Activated CD4-positive, alpha-beta T cell treated with anti-CD3 and anti-CD28 coated beads for 4 hours (primary cell): Measurements from ENCODE around the gene TBC1D25.

Experiments used
- DNase-seq, 2 donors: peaks; one replicate each; pipeline ENCODE4 v3.0.0-alpha.2; 2020

TBC1D25 gene

GRCh38 chrX:48539345-48540027 is at the start of gene TBC1D25:
Gene TBC1D25 (plus strand): TSS chrX:48539714. CDS start chrX:48539798, 84 bp downstream.
- peak; percentile 96 to 98 for DNase-seq

GRCh38 chrX:48489892-48490291 is 49.6 kb upstream of the TBC1D25 start:
- DNase-seq, result no peak

- DNase-seq, result no peak
These were observed 48.9 kb upstream of the TBC1D25 start for GRCh38 chrX:48490661-48491060.

DNA sequence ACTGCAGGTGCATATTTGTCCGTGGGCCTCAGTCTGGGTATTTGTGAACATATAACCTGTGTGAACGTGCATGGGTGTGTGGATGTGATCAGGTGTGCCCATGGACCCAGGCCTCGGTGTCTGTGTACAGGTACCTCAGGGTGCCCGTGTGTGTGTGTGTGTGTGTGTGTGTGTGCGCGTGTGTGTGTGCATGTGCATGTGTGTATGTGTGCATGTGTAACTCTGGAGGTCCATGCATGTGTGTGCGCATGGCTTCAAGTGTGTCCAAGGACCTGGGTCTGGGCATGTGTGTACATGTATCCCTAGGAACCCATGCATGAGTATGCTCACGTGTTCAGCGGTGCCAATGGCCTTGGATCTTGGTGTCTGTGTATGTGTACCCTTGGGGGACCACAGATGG is 47.7 kb upstream of the TBC1D25 start:
- no peak for DNase-seq

DNA sequence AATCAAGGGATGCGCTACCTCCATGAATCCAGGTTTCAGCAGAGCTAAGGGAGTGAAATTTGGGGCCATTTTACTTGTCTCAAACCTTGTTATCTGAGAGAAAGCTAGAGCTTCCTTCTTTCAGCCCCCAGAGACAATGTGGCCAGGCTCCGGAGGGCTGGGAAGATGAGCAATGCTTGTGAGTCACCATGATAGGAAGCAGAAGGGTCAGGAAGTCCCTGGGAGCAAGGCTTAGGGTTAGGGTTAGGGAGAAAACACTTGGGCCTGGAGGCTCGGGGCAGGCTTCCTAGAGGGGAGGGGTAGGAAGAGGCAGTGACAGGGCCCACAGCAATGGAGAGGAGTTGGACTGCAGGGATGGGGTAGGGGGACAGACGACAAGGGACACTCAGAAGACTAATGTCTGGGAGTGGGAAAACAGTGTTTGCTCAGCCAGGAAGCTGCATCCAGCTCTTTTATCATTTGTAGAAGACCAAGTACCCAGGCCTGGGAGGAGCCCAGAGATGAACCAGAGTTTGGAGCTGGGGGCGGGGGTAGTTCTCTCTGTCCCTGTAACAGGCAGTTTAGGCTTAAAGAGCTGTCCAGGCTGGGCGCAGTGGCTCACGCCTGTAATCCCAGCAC is 47.1 kb upstream of the TBC1D25 start:
- DNase-seq, result no peak

DNA sequence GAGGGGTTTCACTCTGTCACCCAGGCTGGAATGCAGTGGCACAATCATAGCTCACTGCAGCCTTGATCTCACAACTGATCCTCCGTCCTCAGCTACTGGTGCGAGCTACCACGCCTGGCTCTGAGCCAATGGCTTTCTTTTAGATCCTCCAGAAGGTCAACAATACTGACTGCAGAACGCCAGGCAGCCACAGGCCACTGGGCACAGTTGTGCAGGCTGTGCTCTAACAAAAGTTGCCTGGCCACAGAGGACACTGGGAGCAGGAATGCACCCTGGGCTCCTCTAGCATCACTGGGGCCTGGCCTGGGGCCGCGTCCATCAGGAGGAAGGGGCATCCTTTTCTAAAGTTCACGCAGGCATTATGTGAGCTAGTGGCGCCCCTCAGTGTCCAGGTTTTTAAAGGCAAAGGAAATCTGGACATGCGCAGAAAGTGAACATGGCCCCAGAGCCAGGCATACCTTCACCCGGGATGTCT is 45.6 kb upstream of the TBC1D25 start:
- no peak for DNase-seq

- no peak for DNase-seq
These were observed 42.9 kb upstream of the TBC1D25 start for GRCh38 chrX:48496660-48497059.

GRCh38 chrX:48497871-48498270 is 41.6 kb upstream of the TBC1D25 start:
- DNase-seq, result no peak

DNA sequence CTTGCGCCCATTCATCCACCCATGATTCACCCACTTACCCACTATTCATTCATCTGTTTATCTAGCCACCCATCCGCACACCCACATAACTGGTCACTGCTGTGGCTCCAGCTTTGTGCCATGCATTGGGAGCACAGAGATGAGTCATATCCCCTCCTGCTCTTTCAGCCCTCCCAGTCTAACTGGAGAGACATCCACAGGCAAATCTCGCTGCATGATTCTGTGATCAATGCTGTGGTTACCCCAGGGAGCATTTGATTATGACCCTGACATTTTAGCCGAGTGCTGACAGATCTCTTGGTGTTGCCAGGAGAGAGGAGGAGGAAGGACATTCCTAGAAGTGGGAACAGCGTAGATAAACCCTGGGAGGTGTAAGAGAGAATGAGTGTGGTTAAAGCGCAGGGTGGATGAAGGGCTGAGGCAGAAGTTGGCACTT is 41.1 kb upstream of the TBC1D25 start:
- no peak for DNase-seq

GRCh38 chrX:48504261-48504660 is 35.3 kb upstream of the TBC1D25 start:
- no peak for DNase-seq

DNA sequence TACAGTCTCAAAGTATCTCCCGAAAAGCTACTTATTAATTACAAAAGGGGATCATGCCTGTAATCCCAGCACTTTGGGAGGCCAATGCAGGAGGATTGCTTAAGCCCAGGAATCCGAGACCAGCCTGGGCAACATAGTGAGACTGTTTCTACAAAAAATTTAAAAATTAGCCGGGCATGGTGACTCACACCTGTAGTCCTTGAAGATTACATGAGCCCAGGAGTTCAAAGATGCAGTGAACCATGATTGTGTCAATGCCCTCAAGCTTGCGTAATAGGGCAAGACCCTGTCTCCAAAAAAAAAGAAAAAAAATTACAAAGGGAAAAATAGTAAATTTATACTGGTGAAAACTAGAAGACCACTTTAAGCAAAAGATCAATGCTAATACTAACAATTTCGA is 34.0 kb upstream of the TBC1D25 start:
- no peak for DNase-seq

DNA sequence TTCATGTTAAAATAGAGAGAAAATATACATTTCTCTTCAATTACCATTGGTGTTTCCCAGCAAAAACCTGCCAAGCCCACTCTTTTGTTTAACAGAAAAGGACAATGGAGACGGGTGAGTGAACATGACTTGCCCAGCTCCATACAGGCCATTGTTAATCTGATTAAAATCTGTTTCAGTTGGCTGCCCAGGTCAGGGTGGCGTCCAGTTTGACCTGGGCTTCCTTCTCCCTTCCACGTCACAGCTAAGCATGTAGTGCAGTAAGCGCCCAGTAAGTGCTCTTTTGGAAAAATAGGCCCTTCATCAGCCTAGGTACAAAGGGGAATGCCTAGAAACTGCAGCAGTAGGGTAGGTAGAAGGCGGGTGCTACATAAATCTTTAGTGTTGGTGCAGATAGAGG is 32.3 kb upstream of the TBC1D25 start:
- DNase-seq, result no peak

GRCh38 chrX:48508400-48509244 is 30.9 kb upstream of the TBC1D25 start, which contains the start of gene PORCN:
Gene PORCN (plus strand): TSS chrX:48508992. CDS start chrX:48509821, 829 bp downstream.
- DNase-seq, result peak; percentile 73 to 74

DNA sequence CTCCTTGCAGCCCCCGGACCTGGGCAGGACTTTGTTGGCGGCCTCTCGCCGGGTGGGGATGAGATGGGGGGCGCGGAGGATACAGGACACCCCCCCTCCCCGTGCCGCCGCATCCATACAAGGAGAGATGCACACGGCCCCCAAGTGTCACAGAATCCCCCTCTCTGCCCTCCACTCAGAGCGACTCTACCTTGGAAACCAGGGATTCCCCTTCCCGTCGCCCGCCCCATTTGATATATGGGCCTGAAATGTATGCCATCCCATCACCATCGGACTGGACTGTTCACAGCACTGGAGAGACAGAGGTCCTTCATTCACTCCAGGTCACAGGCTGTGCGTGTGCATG is 30.3 kb upstream of the TBC1D25 start:
- DNase-seq, result no peak

DNA sequence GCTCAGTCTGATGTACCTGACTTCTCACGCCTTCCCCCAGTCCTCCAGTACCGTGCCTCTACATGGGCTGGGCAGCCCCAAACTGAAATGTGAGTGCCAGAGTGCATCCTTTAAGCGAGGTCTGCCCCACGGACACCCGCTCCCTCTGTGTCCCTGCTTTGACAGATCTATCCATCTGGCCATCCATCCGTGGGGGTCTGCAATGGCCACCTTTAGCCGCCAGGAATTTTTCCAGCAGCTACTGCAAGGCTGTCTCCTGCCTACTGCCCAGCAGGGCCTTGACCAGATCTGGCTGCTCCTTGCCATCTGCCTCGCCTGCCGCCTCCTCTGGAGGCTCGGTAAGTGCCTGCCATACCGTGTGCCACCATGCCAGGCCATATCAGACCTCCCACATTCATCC is 29.9 kb upstream of the TBC1D25 start:
- no peak for DNase-seq

DNA sequence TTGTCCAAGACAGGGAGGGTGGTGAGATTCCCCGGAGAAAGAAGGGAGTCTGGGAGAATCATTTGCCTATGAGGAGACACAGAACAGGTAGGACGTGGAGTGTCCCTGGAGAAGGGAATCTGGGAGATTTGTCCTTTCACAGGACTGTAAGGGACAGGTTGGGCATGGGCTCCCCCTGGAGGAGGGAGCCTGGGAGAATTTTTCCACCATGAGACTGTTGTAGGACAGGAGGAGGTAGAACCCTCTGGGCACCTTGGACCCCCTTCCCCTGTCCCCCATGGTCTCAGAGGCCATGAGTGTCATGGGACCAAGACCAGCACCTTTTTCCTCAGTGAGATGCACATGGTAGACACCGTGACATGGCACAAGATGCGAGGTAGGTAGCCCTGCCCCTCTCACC is 28.0 kb upstream of the TBC1D25 start:
- no peak for DNase-seq

- no peak for DNase-seq
These were observed 27.1 kb upstream of the TBC1D25 start for GRCh38 chrX:48512371-48512935.

DNA sequence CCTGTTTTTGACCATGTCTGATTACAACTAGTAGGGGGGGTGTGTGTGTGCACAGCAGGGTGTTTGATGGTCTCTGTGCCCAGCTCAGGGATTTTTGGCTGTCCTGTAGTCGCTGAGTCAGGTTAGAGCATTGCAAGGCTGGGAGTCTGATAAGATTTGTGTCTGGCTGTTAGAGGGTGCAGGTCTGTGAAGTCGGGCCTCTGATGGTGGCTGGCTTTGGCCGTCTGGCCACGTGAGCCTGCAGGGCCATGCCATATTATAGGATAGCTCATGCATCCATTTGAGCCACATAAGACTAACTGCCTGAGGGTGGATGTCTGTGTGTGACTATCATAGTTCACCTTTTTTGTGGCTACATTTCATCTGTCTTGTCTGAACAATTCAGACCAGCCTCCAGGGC is 25.8 kb upstream of the TBC1D25 start:
- DNase-seq, result no peak

- no peak for DNase-seq
These were observed 25.2 kb upstream of the TBC1D25 start for GRCh38 chrX:48514126-48514806.

DNA sequence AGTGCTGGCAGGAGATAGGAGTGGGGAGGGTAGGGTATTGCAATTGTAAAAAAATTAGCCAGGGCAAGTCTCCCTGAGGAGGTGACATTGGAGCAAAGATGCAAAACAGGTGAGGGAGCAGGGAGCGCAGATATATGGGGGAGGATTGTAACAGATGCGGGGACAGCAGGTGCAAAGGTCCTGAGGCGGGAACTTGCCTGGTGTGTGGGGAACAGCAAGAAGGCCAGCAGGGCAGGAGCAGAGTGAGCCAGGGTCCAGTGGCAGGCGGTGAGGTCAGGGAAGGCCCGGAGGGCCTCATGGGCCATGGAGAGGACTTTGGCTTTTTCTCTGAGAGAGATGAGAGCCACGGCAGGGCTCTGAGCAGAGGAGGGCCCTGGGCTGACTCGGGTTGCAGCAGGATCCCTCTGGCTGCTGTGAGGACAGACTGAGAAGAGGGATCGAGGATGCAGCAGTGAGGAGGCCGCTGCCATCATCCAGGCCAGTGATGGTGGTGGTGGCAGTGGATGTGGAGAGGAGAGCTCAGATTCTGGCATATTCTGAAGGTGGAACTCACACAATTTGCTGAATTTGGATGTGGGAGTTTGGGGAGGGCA is 24.6 kb upstream of the TBC1D25 start:
- DNase-seq, result no peak

DNA sequence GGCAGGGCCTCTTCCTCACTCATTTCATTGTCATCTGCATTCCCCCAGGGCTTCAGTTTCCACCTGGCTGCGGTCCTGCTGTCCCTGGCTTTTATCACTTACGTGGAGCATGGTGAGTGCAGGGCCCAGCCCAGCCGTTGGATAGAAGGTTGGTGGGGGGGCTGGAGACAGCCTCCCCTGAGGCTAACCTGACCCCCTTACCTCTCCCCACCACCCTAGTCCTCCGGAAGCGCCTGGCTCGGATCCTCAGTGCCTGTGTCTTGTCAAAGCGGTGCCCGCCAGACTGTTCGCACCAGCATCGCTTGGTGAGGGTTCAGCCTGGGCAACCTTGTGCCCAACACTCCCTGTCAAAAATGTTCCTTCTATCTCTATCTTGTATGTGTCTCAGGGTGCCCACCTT is 23.7 kb upstream of the TBC1D25 start:
- no peak for DNase-seq

DNA sequence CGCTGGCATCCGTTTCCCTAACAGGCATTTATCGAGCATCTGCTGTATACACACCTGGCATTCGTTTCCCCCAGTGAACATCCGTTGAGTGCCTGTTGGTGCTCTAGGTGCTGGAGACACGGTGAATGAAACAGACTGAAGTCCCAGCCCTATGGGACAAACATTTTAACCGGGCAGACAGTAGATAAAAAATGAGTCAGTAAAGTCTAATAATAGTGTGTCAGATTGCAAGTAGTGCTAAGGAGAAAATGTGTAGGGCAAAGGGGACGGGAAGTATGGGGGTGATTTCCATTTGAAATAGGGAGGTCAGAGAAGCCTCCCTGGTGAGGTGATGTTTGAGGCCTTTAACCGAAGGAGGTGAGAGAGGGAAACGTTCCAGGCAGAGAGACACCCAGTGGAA is 23.2 kb upstream of the TBC1D25 start:
- no peak for DNase-seq
